ENCODE data around the gene FAIM.
"Not testable (repeated sequence)": the region's sequence is repeated elsewhere in the genome, so short reads cannot be mapped to it uniquely, and the experiment has no call there.

- not testable (repeated sequence) for TF ChIP-seq CTCF (IDR thresholded peaks at IDR 0.05 in 8 of 11, conservative IDR thresholded peaks at IDR 0.05 in 3 of 11); POLR2AphosphoS5 (IDR thresholded peaks at IDR 0.05)
These were observed 72.4 kb downstream of the FAIM start for GRCh38 chr3:138680974-138681373.
